SU-DHL-6 (cell line): ENCODE results near the gene OTOGL.

Experiments used
- H2AFZ ChIP-seq: fragments of 200-600 bp; sonication (generic); 2 replicates; pipeline ENCODE4 v1.6.1; 2014; ENCODE audit warnings: low read depth, mild to moderate bottlenecking, moderate library complexity, mixed read lengths, antibody characterized with exemption, low read length; ENCODE audit not compliant: severe bottlenecking
- H3F3A ChIP-seq: fragments of 200-600 bp; shearing (Covaris generic); 2 replicates; pipeline ENCODE4 v1.6.0; 2016; ENCODE audit warnings: antibody characterized with exemption, mild to moderate bottlenecking; ENCODE audit not compliant: insufficient read depth
- H3K27ac ChIP-seq: fragments of 200-600 bp; sonication (generic); 2 replicates; pipeline ENCODE4 v1.5.1; 2016; ENCODE audit warnings: low read depth, mild to moderate bottlenecking, low read length, moderate library complexity, mixed read lengths
- H3K27me3 ChIP-seq: fragments of 200-600 bp; sonication (generic), shearing (Covaris generic); 2 replicates; pipeline ENCODE4 v1.6.0; 2014; ENCODE audit warnings: mild to moderate bottlenecking, low read length
- H3K36me3 ChIP-seq: fragments of 200-600 bp; sonication (generic); 2 replicates; pipeline ENCODE4 v1.6.1; 2014; ENCODE audit warnings: mild to moderate bottlenecking, low read length, mixed read lengths
- H3K4me2 ChIP-seq: fragments of 300-600, 200-600 bp; shearing (Covaris generic), sonication (generic); 2 replicates; pipeline ENCODE4 v1.6.0; 2014; ENCODE audit warnings: low read length, low read depth, mild to moderate bottlenecking; ENCODE audit not compliant: poor library complexity, severe bottlenecking
- H3K4me3 ChIP-seq: fragments of 200-600 bp; sonication (generic); 2 replicates; pipeline ENCODE4 v1.5.1; 2014; ENCODE audit warnings: antibody characterized with exemption, low read length, mild to moderate bottlenecking, mixed read lengths; ENCODE audit not compliant: insufficient read depth, poor library complexity, severe bottlenecking
- H3K79me2 ChIP-seq: fragments of 200-600 bp; sonication (generic); 2 replicates; pipeline ENCODE4 v1.6.1; 2014; ENCODE audit warnings: mild to moderate bottlenecking, low read length, moderate library complexity; ENCODE audit not compliant: insufficient read depth
- H3K9ac ChIP-seq: fragments of 200-600 bp; sonication (generic); 2 replicates; pipeline ENCODE4 v1.7.0; 2014; ENCODE audit warnings: mild to moderate bottlenecking, low read length
- H3K9me2 ChIP-seq: fragments of 200-600 bp; sonication (generic); replicated peaks from 2 replicates; pipeline ENCODE4 v1.6.1; 2014; ENCODE audit warnings: low read length; ENCODE audit not compliant: insufficient read depth
- H3K9me3 ChIP-seq: fragments of 200-600 bp; sonication (generic); 2 replicates; pipeline ENCODE4 v1.6.1; 2014; ENCODE audit warnings: low read length, mixed read lengths; ENCODE audit not compliant: insufficient read depth
- H4K20me1 ChIP-seq: fragments of 200-600 bp; sonication (generic); 2 replicates; pipeline ENCODE4 v1.6.1; 2014; ENCODE audit warnings: low read depth, mild to moderate bottlenecking, antibody characterized with exemption, low read length, moderate library complexity, mixed read lengths
- CTCF ChIP-seq: fragments of 200-600 bp; sonication (generic); IDR thresholded peaks from one replicate; pipeline ENCODE4 v1.5.1; 2017; ENCODE audit warnings: antibody characterized with exemption, mild to moderate bottlenecking, low read length, moderate library complexity; ENCODE audit not compliant: insufficient read depth, poor library complexity, severe bottlenecking
- EZH2phosphoT487 ChIP-seq: fragments of 200-600 bp; sonication (generic), shearing (Covaris generic); conservative IDR thresholded peaks from 2 replicates; pipeline ENCODE4 v1.6.1; 2018; ENCODE audit warnings: mild to moderate bottlenecking, antibody characterized with exemption, low read length, moderate library complexity, mixed read lengths

Gene OTOGL

GRCh38 chr12:80173083-80173864 is 73.9 kb downstream of the OTOGL start:
- H3K9me2 ChIP-seq, result no peaks in the 10 kb centered on the region
- no peak overlapping the region for H3K4me2 ChIP-seq
- H2AFZ ChIP-seq, result no peak overlapping the region
- no peaks in the 10 kb centered on the region for H4K20me1 ChIP-seq
- H3K27me3 ChIP-seq, result no peaks in the 10 kb centered on the region
- no peaks in the 10 kb centered on the region for H3F3A ChIP-seq
- no peak overlapping the region for H3K9ac ChIP-seq
- no peaks in the 10 kb centered on the region for H3K9me3 ChIP-seq
- TF ChIP-seq EZH2phosphoT487, result no peak
- no peak for TF ChIP-seq CTCF
- H3K4me3 ChIP-seq, result no peak overlapping the region
- no peaks in the 10 kb centered on the region for H3K36me3 ChIP-seq
- no peaks in the 10 kb centered on the region for H3K79me2 ChIP-seq
- no peak overlapping the region for H3K27ac ChIP-seq

- no peaks in the 10 kb centered on the region for H3K9me3 ChIP-seq
- no peak overlapping the region for H3K27ac ChIP-seq
- no peaks in the 10 kb centered on the region for H3K36me3 ChIP-seq
- H4K20me1 ChIP-seq, result no peaks in the 10 kb centered on the region
- no peaks in the 10 kb centered on the region for H3K79me2 ChIP-seq
- no peaks in the 10 kb centered on the region for H3F3A ChIP-seq
- H3K4me3 ChIP-seq, result no peak overlapping the region
- H3K9ac ChIP-seq, result no peak overlapping the region
- no peaks in the 10 kb centered on the region for H3K9me2 ChIP-seq
- H3K27me3 ChIP-seq, result no peaks in the 10 kb centered on the region
- TF ChIP-seq EZH2phosphoT487, result no peak
- no peak for TF ChIP-seq CTCF
- H3K4me2 ChIP-seq, result no peak overlapping the region
- no peak overlapping the region for H2AFZ ChIP-seq
These were observed 76.1 kb downstream of the OTOGL start for GRCh38 chr12:80175307-80175930.

- Histone ChIP-seq H3K9ac (no peak overlapping the region), H3K27me3 (no peaks in the 10 kb centered on the region)
These were observed 77.4 kb downstream of the OTOGL start for GRCh38 chr12:80176706-80177105.

More at GRCh38 chr12:80176706-80177105, 77.4 kb downstream of the OTOGL start:
- H3F3A ChIP-seq, result no peaks in the 10 kb centered on the region
- no peak overlapping the region for H3K27ac ChIP-seq
- no peak overlapping the region for H3K4me3 ChIP-seq
- no peaks in the 10 kb centered on the region for H3K36me3 ChIP-seq
- H3K9me2 ChIP-seq, result no peaks in the 10 kb centered on the region
- H3K4me2 ChIP-seq, result no peak overlapping the region
- TF ChIP-seq CTCF (no peak), EZH2phosphoT487 (no peak)
- no peaks in the 10 kb centered on the region for H4K20me1 ChIP-seq
- no peaks in the 10 kb centered on the region for H3K79me2 ChIP-seq
- no peaks in the 10 kb centered on the region for H3K9me3 ChIP-seq
- H2AFZ ChIP-seq, result no peak overlapping the region
